Measurements from ENCODE around the gene CASP2. TPM values are rescaled to one million over a fixed set of nuclear protein-coding genes. Genes with fewer than 3 reads are reported as not detected.

The CASP2 gene
- total RNA-seq, 2 donors from 2014 or later: 4.6 to 9.3 TPM

DNA sequence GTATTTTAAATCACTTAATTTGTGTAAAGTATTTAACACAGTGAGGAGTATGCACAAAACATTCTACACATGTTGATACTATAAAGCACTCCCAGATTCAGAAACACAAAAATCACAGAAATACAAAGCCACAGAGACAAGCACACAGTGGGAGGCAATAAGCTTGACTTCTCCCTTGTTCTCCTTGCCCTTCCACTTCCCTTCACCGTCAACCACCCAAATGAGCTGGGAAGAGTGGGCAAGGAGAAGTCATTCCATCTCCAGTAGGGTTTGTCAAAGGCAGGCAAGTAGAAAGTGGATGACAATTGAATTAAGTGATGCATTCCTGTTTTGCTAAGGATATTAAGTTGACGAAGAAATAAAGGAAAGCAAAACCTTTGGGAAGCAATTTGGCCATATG is 7.6 kb upstream of the CASP2 start:
- DNase-seq (no peak), ATAC-seq (no peak)
- WGBS, 2 donors: 77 to 83% methylated on average over 2 of the region's 2 CpGs
- H3K27me3 ChIP-seq: no peaks in the 10 kb centered on the region
- no peaks in the 10 kb centered on the region for H3K9me3 ChIP-seq
- H3K27ac ChIP-seq: peak overlapping the region in 3 of 4 donors; percentile 75 to 78 (median 77)
- intact Hi-C loops (cut with DNase I): no loop called here
- TF ChIP-seq, protein P1, sequence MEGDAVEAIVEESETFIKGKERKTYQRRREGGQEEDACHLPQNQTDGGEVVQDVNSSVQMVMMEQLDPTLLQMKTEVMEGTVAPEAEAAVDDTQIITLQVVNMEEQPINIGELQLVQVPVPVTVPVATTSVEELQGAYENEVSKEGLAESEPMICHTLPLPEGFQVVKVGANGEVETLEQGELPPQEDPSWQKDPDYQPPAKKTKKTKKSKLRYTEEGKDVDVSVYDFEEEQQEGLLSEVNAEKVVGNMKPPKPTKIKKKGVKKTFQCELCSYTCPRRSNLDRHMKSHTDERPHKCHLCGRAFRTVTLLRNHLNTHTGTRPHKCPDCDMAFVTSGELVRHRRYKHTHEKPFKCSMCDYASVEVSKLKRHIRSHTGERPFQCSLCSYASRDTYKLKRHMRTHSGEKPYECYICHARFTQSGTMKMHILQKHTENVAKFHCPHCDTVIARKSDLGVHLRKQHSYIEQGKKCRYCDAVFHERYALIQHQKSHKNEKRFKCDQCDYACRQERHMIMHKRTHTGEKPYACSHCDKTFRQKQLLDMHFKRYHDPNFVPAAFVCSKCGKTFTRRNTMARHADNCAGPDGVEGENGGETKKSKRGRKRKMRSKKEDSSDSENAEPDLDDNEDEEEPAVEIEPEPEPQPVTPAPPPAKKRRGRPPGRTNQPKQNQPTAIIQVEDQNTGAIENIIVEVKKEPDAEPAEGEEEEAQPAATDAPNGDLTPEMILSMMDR (IDR thresholded peaks at IDR 0.05): no peak
- TF ChIP-seq POLR2A (IDR thresholded peaks at IDR 0.05): no peak
- no peaks in the 10 kb centered on the region for H3K36me3 ChIP-seq (replicated peaks in 1 of 2; ENCODE audit: insufficient read depth in 1 of 2, low read depth in 2 of 2)
- H3K4me3 ChIP-seq: no peak overlapping the region
- H3K4me1 ChIP-seq: peaks cover 43% of the 10 kb centered on the region

DNA sequence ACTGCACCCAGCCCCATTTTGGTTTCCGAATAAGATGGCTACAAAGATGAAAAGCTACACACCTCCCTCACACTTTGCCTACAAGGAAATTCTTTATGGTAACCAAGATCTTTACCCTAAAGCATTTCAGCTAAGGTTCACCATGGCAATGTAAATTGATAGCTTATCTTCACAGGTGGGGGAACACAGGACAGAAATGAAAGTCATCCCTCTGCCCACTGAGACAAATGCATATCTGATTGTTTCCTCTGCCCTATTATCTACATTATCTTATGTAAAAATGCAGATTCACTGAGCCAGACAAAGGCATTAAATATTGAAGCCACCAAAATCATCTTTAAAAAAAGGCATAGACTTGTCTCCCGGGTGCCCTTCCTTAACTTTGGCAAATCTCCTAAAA is 6.6 kb upstream of the CASP2 start:
- Histone ChIP-seq H3K27ac (no peak overlapping the region), H3K27me3 (no peaks in the 10 kb centered on the region)

DNA sequence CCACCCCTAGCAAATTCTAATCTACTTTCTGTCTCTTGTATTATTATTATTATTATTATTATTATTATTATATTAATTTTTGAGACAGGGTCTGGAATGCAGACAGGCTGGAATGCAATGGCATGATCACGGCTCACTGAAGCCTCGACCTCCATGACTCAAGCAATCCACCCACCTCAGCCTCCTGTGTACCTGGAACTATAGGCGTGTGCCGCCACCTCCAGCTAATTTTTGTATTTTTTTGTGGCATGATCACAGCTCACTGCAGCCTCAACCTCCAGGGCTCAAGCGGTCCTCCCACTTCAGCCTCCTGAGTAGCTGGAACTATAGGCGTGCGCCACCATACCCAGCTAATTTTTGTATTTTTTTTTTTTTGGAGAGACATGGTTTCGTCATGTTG is 6.0 kb upstream of the CASP2 start:
- H3K36me3 ChIP-seq (replicated peaks in 1 of 2; ENCODE audit: insufficient read depth in 1 of 2, low read depth in 2 of 2): no peaks in the 10 kb centered on the region
- ATAC-seq (no peak), DNase-seq (no peak)
- H3K27me3 ChIP-seq: no peaks in the 10 kb centered on the region
- H3K9me3 ChIP-seq: no peaks in the 10 kb centered on the region
- H3K4me3 ChIP-seq: no peak overlapping the region
- peaks cover 54% of the 10 kb centered on the region for H3K4me1 ChIP-seq
- no peak for TF ChIP-seq POLR2A (IDR thresholded peaks at IDR 0.05)
- TF ChIP-seq, protein P1 (IDR thresholded peaks at IDR 0.05): no peak
- intact Hi-C loops (cut with DNase I): no loop called here
- H3K27ac ChIP-seq: no peak overlapping the region
- WGBS, 2 donors: 90 to 97% methylated on average over 8 of the region's 8 CpGs

More for the DNA sequence above, 6.6 kb upstream of the CASP2 start:
- H3K36me3 ChIP-seq (replicated peaks in 1 of 2; ENCODE audit: insufficient read depth in 1 of 2, low read depth in 2 of 2): no peaks in the 10 kb centered on the region
- peaks cover 51% of the 10 kb centered on the region for H3K4me1 ChIP-seq
- WGBS, 2 donors: 73 to 79% methylated on average over 2 of the region's 2 CpGs
- no peaks in the 10 kb centered on the region for H3K9me3 ChIP-seq
- H3K4me3 ChIP-seq: no peak overlapping the region
- TF ChIP-seq POLR2A (IDR thresholded peaks at IDR 0.05): no peak
- TF ChIP-seq, protein P1 (IDR thresholded peaks at IDR 0.05): no peak
- ATAC-seq (no peak), DNase-seq (no peak)
- intact Hi-C loops (cut with DNase I): no loop called here

DNA sequence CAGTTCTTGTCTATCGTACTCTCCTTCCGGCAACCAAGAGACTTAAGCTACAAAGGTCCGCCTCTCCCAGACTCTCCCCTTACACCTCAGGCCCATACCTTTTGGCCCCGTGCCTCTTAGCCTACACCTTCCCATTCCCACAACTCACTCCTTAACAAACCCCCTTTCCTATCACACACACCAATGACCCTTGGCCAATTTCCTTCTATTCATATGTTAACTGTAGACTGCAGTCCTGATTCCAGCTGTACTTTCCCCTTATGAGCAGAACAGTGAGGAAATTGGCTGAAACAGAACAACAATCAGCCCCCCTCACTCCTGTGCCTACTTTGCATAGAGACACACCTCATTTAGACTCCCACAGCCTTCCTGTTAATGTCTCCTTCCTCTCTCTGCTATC is 4.8 kb upstream of the CASP2 start:
- Histone ChIP-seq H3K27me3 (no peaks in the 10 kb centered on the region), H3K9me3 (no peaks in the 10 kb centered on the region), H3K4me1 (peaks cover 62% of the 10 kb centered on the region), H3K4me3 (no peak overlapping the region), H3K27ac (peak overlapping the region; percentile 4 to 78 (median 62)), H3K36me3 (replicated peaks in 1 of 2; ENCODE audit: insufficient read depth in 1 of 2, low read depth in 2 of 2) (no peaks in the 10 kb centered on the region)
- intact Hi-C loops (cut with DNase I): no loop called here
- TF ChIP-seq, protein P1 (IDR thresholded peaks at IDR 0.05): no peak
- TF ChIP-seq POLR2A (IDR thresholded peaks at IDR 0.05): no peak
- WGBS, 2 donors: 80 to 81% methylated on average over 4 of the region's 4 CpGs
- ATAC-seq: no peak
- DNase-seq: no peak
